Breast epithelium (tissue), 4 donors: ENCODE measurements around the gene NOS1AP. TPM values are rescaled to one million over a fixed set of nuclear protein-coding genes. Genes with fewer than 3 reads are reported as not detected.

Experiments
- DNase-seq, 2 donors: peaks; one replicate each; pipeline ENCODE4 v3.0.0-alpha.2; 2019; ENCODE audit warnings: low spot score in 2 of 2
- H3K27ac ChIP-seq, 2 donors: fragments of 200-600 bp; sonication (generic) in 1 of 2; one replicate each; pipeline ENCODE4 v1.5.1; 2016 to 2019; ENCODE audit warnings: mild to moderate bottlenecking in 1 of 2
- H3K27me3 ChIP-seq, 2 donors: fragments of 200-600 bp; sonication (generic) in 1 of 2; one replicate each; pipeline versions ENCODE4 v1.5.1 to v1.6.0; 2017 to 2019; ENCODE audit warnings: control low read depth in 1 of 2, mild to moderate bottlenecking in 1 of 2
- H3K36me3 ChIP-seq: fragments of 200-600 bp; one replicate; pipeline ENCODE4 v1.5.1; 2019
- H3K4me1 ChIP-seq, 2 donors: fragments of 200-600 bp; sonication (generic); one replicate each; pipeline ENCODE4 v1.5.1; 2016 to 2019; ENCODE audit warnings: control low read depth in 1 of 2
- H3K4me3 ChIP-seq, 3 donors: fragments of 200-600 bp; sonication (generic); 1 replicate in 2 of 3; 2 replicates in 1 of 3; pipeline ENCODE4 v1.5.1; 2016 to 2019; ENCODE audit warnings: mild to moderate bottlenecking in 3 of 3, moderate library complexity in 2 of 3
- H3K9me3 ChIP-seq, 2 donors: fragments of 200-600 bp; sonication (generic) in 1 of 2; one replicate each; pipeline ENCODE4 v1.5.1; 2016 to 2019; ENCODE audit warnings: control low read depth in 1 of 2
- CTCF ChIP-seq, 3 donors: fragments of 450-650 bp; IDR thresholded peaks; one replicate each; pipeline ENCODE4 v1.5.1; 2016 to 2017; ENCODE audit warnings: antibody characterized with exemption in 3 of 3, mild to moderate bottlenecking in 3 of 3, moderate library complexity in 3 of 3
- POLR2A ChIP-seq: fragments of 450-650 bp; IDR thresholded peaks from one replicate; pipeline ENCODE4 v1.6.1; 2016; ENCODE audit warnings: antibody characterized with exemption, mild to moderate bottlenecking, moderate library complexity
- POLR2AphosphoS5 ChIP-seq, 3 donors: sonication (generic); formaldehyde crosslinking; IDR thresholded peaks; one replicate each; pipeline ENCODE4 v1.6.1; 2017; ENCODE audit warnings: antibody characterized with exemption in 3 of 3
- intact Hi-C: fragments of 100-400 bp; cut with DNase I; formaldehyde crosslinking; loops from one replicate; pipeline ENCODE4 v1.15.1; 2023; ENCODE audit warnings: low total_unique reads
- total RNA-seq, 3 donors: library from RNA; depleted of rRNA; stranded (reverse); fragments of >200 nt; gene quantifications; one replicate each; pipeline ENCODE4 v1.1.0, GENCODE V29; 2016

The NOS1AP gene
- total RNA-seq, 3 donors from 2014 or later: 2.2 to 17.6 (median 11.8) TPM

- no peak for DNase-seq
- intact Hi-C loops: no loop called here
- TF ChIP-seq POLR2A: no peak
- TF ChIP-seq CTCF (IDR thresholded peaks at IDR 0.05): peak; percentile 88 to 96 (median 94)
- no peak for TF ChIP-seq POLR2AphosphoS5 (IDR thresholded peaks at IDR 0.05)
Measured at GRCh38 chr1:162391790-162392563, 322.5 kb downstream of the NOS1AP start.

GRCh38 chr1:162396201-162396906 lies 326.9 kb downstream of the NOS1AP start:
- H3K4me3 ChIP-seq: no peak overlapping the region
- TF ChIP-seq CTCF (IDR thresholded peaks at IDR 0.05) (no peak), POLR2AphosphoS5 (IDR thresholded peaks at IDR 0.05) (no peak), POLR2A (no peak)

More at GRCh38 chr1:162391790-162392563, 322.5 kb downstream of the NOS1AP start:
- H3K27me3 ChIP-seq: no peaks in the 10 kb centered on the region
- no peak overlapping the region for H3K4me3 ChIP-seq
- H3K9me3 ChIP-seq: no peaks in the 10 kb centered on the region
- no peaks in the 10 kb centered on the region for H3K36me3 ChIP-seq
- H3K4me1 ChIP-seq: no peaks in the 10 kb centered on the region
- H3K27ac ChIP-seq: no peak overlapping the region

GRCh38 chr1:162397039-162397448 lies 327.6 kb downstream of the NOS1AP start:
- H3K4me3 ChIP-seq: no peak overlapping the region
- TF ChIP-seq POLR2AphosphoS5 (IDR thresholded peaks at IDR 0.05): no peak
- TF ChIP-seq CTCF (IDR thresholded peaks at IDR 0.05): no peak
- no peak for TF ChIP-seq POLR2A
- no peaks in the 10 kb centered on the region for H3K27me3 ChIP-seq
- no peaks in the 10 kb centered on the region for H3K36me3 ChIP-seq
- no peaks in the 10 kb centered on the region for H3K9me3 ChIP-seq
- H3K4me1 ChIP-seq: no peaks in the 10 kb centered on the region
- intact Hi-C loops: no loop called here
- H3K27ac ChIP-seq: no peak overlapping the region
- DNase-seq: no peak

More at GRCh38 chr1:162396201-162396906, 326.9 kb downstream of the NOS1AP start:
- intact Hi-C loops: no loop called here
- no peaks in the 10 kb centered on the region for H3K36me3 ChIP-seq
- no peaks in the 10 kb centered on the region for H3K9me3 ChIP-seq
- H3K27ac ChIP-seq: no peak overlapping the region
- no peaks in the 10 kb centered on the region for H3K27me3 ChIP-seq
- no peaks in the 10 kb centered on the region for H3K4me1 ChIP-seq
- DNase-seq: no peak

GRCh38 chr1:162397943-162398560 lies 328.6 kb downstream of the NOS1AP start:
- Histone ChIP-seq H3K36me3 (no peaks in the 10 kb centered on the region), H3K9me3 (no peaks in the 10 kb centered on the region), H3K27me3 (no peaks in the 10 kb centered on the region), H3K4me3 (no peak overlapping the region), H3K4me1 (no peaks in the 10 kb centered on the region), H3K27ac (no peak overlapping the region)
- no peak for DNase-seq
- TF ChIP-seq POLR2AphosphoS5 (IDR thresholded peaks at IDR 0.05) (no peak), POLR2A (no peak), CTCF (IDR thresholded peaks at IDR 0.05) (no peak)
- intact Hi-C loops: no loop called here
